Glutamatergic neuron (in vitro differentiated cells): Measurements from ENCODE around the gene HIVEP2. TPM values are rescaled to one million over a fixed set of nuclear protein-coding genes. Genes with fewer than 3 reads are reported as not detected.

ENCODE experiments used
- DNase-seq: peaks from one replicate; pipeline ENCODE4 v3.0.0; 2022
- H3K27ac Mint-ChIP-seq: one replicate; pipeline ENCODE4 v1.8.0; 2020; ENCODE audit warnings: mild to moderate bottlenecking, mixed read lengths, inconsistent platforms; ENCODE audit not compliant: unreplicated experiment
- H3K27me3 Mint-ChIP-seq: one replicate; pipeline ENCODE4 v1.8.0; 2020; ENCODE audit warnings: mild to moderate bottlenecking, moderate library complexity, mixed read lengths, inconsistent platforms; ENCODE audit not compliant: unreplicated experiment
- H3K36me3 Mint-ChIP-seq: one replicate; pipeline ENCODE4 v1.8.0; 2020; ENCODE audit warnings: mild to moderate bottlenecking, mixed read lengths, inconsistent platforms; ENCODE audit not compliant: unreplicated experiment
- H3K4me1 Mint-ChIP-seq: one replicate; pipeline ENCODE4 v1.8.0; 2020; ENCODE audit warnings: mild to moderate bottlenecking, low read depth, mixed read lengths, inconsistent platforms; ENCODE audit not compliant: unreplicated experiment
- H3K4me3 Mint-ChIP-seq: one replicate; pipeline ENCODE4 v1.8.0; 2020; ENCODE audit warnings: mild to moderate bottlenecking, mixed read lengths, inconsistent platforms; ENCODE audit not compliant: unreplicated experiment
- H3K9me3 Mint-ChIP-seq: one replicate; pipeline ENCODE4 v1.8.0; 2020; ENCODE audit warnings: mild to moderate bottlenecking, moderate library complexity, mixed read lengths, inconsistent platforms; ENCODE audit not compliant: unreplicated experiment
- long read RNA-seq: library from polyadenylated mRNA; unstranded; transcript quantifications from one replicate; pipeline ENCODE4 v2.0.0, GENCODE V29; 2020; ENCODE audit not compliant: unreplicated experiment
- total RNA-seq: library from RNA; stranded (reverse); fragmentation: NEBNext Ultra II Directional; extraction: Animal tissue kit (Norgen Biotek cat#: 25700); gene quantifications from one replicate; pipeline ENCODE4 v1.2.1, GENCODE V29; 2021; ENCODE audit not compliant: unreplicated experiment
- TF ChIP-seq, protein P1 (sequence below): fragments of 200-600 bp; sonication (generic); IDR thresholded peaks from one replicate; pipeline ENCODE4 v1.5.0; 2021; ENCODE audit not compliant: partially characterized antibody, unreplicated experiment

Gene HIVEP2, protein sequence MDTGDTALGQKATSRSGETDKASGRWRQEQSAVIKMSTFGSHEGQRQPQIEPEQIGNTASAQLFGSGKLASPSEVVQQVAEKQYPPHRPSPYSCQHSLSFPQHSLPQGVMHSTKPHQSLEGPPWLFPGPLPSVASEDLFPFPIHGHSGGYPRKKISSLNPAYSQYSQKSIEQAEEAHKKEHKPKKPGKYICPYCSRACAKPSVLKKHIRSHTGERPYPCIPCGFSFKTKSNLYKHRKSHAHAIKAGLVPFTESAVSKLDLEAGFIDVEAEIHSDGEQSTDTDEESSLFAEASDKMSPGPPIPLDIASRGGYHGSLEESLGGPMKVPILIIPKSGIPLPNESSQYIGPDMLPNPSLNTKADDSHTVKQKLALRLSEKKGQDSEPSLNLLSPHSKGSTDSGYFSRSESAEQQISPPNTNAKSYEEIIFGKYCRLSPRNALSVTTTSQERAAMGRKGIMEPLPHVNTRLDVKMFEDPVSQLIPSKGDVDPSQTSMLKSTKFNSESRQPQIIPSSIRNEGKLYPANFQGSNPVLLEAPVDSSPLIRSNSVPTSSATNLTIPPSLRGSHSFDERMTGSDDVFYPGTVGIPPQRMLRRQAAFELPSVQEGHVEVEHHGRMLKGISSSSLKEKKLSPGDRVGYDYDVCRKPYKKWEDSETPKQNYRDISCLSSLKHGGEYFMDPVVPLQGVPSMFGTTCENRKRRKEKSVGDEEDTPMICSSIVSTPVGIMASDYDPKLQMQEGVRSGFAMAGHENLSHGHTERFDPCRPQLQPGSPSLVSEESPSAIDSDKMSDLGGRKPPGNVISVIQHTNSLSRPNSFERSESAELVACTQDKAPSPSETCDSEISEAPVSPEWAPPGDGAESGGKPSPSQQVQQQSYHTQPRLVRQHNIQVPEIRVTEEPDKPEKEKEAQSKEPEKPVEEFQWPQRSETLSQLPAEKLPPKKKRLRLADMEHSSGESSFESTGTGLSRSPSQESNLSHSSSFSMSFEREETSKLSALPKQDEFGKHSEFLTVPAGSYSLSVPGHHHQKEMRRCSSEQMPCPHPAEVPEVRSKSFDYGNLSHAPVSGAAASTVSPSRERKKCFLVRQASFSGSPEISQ (N-terminal part only)
- 2.6 TPM for total RNA-seq
- long read RNA-seq, result 0 reads

DNA sequence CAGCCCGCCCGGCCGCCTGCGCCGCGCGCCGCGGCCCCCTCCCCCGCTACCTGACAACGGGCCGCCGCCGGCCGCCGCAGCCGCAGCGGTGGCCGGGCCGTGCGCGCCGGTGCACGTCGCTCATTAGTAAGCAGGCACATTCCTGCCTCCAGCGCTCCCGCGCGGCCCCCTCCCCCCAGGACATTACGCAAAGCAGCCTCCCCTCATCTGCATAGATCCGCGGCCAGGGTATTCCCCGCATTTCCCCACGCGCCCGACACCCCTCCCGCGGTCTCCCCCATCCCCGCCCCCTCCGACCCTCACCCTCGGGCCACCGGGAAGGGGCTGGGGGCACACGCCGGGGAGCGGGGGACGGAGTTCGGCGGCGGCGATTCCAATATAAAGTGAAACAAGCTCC, at the start of gene HIVEP2:
Gene HIVEP2, minus strand, starts transcription at position 128 of the 397 bp plus-strand sequence. CDS start 170,438 bp downstream, outside the sequence.
- H3K9me3 Mint-ChIP-seq, result peaks cover 19% of the 10 kb centered on the region
- H3K27ac Mint-ChIP-seq, result peak within 1 kb of the TSS; percentile 92
- peaks cover 14% of the 10 kb centered on the region for H3K27me3 Mint-ChIP-seq
- no peaks in the 10 kb centered on the region for H3K36me3 Mint-ChIP-seq
- TF ChIP-seq, protein P1, sequence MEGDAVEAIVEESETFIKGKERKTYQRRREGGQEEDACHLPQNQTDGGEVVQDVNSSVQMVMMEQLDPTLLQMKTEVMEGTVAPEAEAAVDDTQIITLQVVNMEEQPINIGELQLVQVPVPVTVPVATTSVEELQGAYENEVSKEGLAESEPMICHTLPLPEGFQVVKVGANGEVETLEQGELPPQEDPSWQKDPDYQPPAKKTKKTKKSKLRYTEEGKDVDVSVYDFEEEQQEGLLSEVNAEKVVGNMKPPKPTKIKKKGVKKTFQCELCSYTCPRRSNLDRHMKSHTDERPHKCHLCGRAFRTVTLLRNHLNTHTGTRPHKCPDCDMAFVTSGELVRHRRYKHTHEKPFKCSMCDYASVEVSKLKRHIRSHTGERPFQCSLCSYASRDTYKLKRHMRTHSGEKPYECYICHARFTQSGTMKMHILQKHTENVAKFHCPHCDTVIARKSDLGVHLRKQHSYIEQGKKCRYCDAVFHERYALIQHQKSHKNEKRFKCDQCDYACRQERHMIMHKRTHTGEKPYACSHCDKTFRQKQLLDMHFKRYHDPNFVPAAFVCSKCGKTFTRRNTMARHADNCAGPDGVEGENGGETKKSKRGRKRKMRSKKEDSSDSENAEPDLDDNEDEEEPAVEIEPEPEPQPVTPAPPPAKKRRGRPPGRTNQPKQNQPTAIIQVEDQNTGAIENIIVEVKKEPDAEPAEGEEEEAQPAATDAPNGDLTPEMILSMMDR, result no peak
- H3K4me1 Mint-ChIP-seq, result peaks cover 9% of the 10 kb centered on the region
- H3K4me3 Mint-ChIP-seq, result peak within 1 kb of the TSS; percentile 98
- DNase-seq, result peak; percentile 78

DNA sequence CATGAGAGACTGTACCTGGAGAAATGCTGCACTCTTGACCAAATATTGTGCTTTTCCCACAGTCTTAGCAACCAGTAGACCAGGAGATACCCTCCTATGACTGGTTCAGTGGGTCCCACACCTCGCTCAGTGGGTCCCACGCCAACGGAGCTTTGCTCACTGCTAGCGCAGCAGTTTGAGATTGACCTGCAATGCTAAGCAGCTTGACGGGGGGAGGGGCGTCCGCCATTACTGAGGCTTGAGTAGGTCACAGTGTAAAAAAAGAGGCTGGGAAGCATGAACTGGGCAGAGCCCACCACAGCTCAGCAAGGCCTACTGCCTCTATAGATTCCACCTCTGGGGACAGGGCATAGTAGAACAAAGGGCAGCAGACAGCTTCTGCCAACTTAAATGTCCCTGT, 49.0 kb upstream of the HIVEP2 start:
- no peaks in the 10 kb centered on the region for H3K4me1 Mint-ChIP-seq
- H3K27me3 Mint-ChIP-seq, result no peaks in the 10 kb centered on the region
- TF ChIP-seq, protein P1, result no peak
- DNase-seq, result no peak
- H3K4me3 Mint-ChIP-seq, result no peak overlapping the region
- H3K27ac Mint-ChIP-seq, result no peak overlapping the region
- no peaks in the 10 kb centered on the region for H3K36me3 Mint-ChIP-seq
- no peaks in the 10 kb centered on the region for H3K9me3 Mint-ChIP-seq

DNA sequence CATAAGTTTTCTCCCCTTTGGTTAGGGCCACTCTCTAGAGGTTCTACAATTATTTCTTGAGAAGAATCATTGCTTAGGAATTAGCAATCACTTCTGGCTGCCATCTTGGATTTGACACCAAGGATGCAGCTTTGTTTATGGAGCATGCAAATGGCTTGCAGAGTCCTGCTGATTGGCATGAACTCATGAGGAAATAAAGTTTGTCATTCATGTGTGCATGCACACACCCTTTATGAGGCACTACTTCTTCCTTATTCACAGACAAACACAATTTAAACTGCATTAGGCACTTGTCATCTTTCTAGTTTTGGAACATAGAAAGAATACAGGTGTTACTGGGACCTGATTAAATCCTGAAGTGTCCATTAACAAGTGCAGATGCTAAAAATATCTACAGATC, 42.5 kb upstream of the HIVEP2 start:
- Mint-ChIP-seq H3K9me3 (no peaks in the 10 kb centered on the region), H3K27ac (no peak overlapping the region), H3K4me1 (no peaks in the 10 kb centered on the region)

DNA sequence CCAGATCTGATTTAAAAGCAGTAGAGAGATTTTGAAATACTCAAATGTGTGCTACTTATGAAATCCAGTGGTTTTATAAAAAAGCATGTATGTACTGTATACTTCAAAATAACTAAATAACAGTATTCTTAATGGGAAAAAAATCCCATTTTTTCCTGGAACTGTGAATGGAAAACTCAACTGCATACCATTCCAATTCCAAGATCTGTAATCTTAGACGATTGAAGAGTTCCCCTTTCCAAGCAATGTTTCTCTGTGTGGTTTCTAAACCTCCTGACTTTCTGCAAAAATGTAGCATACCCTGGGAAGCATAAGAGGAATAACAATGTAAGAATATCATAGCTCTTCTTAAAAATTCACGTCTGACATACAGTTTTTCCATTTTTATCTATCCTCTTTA, 40.3 kb upstream of the HIVEP2 start:
- no peak for DNase-seq
- H3K27me3 Mint-ChIP-seq, result no peaks in the 10 kb centered on the region
- TF ChIP-seq, protein P1, result no peak
- no peaks in the 10 kb centered on the region for H3K4me1 Mint-ChIP-seq
- no peak overlapping the region for H3K4me3 Mint-ChIP-seq
- H3K9me3 Mint-ChIP-seq, result peaks cover 3% of the 10 kb centered on the region
- H3K27ac Mint-ChIP-seq, result no peak overlapping the region
- no peaks in the 10 kb centered on the region for H3K36me3 Mint-ChIP-seq

More for the DNA sequence above, 42.5 kb upstream of the HIVEP2 start:
- TF ChIP-seq, protein P1, result no peak
- no peak overlapping the region for H3K4me3 Mint-ChIP-seq
- H3K36me3 Mint-ChIP-seq, result no peaks in the 10 kb centered on the region
- DNase-seq, result no peak
- H3K27me3 Mint-ChIP-seq, result no peaks in the 10 kb centered on the region
